Skeletal muscle cell (primary cell): ENCODE measurements around the gene BTAF1.
"Not testable (repeated sequence)": the region's sequence is repeated elsewhere in the genome, so short reads cannot be mapped to it uniquely, and the experiment has no call there.

Experiments used
- DNase-seq: peaks from one replicate; pipeline ENCODE4 v3.0.0-alpha.2; 2010; ENCODE audit warnings: low read depth
- H3K4me3 ChIP-seq: 2 replicates; pipeline ENCODE4 v1.5.1; 2011; ENCODE audit warnings: low read depth, mild to moderate bottlenecking, control low read depth, low read length, moderate library complexity

The BTAF1 gene

GRCh38 chr10:92025340-92025739 is 101.8 kb downstream of the BTAF1 start:
- H3K4me3 ChIP-seq, DNase-seq: not testable (repeated sequence)

GRCh38 chr10:92027141-92027540 is 103.6 kb downstream of the BTAF1 start:
- DNase-seq, result no peak

GRCh38 chr10:92031580-92031979 is 108.0 kb downstream of the BTAF1 start:
- no peak for DNase-seq
- no peak overlapping the region for H3K4me3 ChIP-seq

More at GRCh38 chr10:92027141-92027540, 103.6 kb downstream of the BTAF1 start:
- H3K4me3 ChIP-seq, result no peak overlapping the region

GRCh38 chr10:92033070-92033469 is 109.5 kb downstream of the BTAF1 start:
- not testable (repeated sequence) for H3K4me3 ChIP-seq, DNase-seq

- no peak for DNase-seq
These were observed 115.4 kb downstream of the BTAF1 start for GRCh38 chr10:92038949-92039348.

DNA sequence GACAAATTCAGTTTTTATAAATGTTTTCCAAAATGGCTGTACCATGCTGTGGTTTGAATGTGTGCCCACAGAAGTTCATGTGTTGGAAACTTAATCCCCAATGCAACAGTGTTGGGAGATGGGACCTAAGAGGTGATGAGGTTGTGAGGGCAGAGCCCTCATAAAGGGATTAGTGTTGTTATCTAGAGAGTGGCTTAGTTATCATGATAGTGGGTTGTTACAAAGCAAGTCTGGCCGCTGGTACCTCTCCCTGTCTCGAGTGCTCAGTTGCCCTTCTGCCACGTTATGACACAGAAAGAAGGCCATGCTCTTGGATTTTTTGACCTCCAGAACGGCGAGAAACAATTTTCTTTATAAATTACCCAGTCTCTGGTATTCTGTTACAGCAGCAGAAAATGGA is 119.0 kb downstream of the BTAF1 start:
- no peak overlapping the region for H3K4me3 ChIP-seq
- no peak for DNase-seq

More at GRCh38 chr10:92038949-92039348, 115.4 kb downstream of the BTAF1 start:
- H3K4me3 ChIP-seq, result no peak overlapping the region

- no peak for DNase-seq
- no peak overlapping the region for H3K4me3 ChIP-seq
These were observed 122.1 kb downstream of the BTAF1 start for GRCh38 chr10:92045641-92046106.

DNA sequence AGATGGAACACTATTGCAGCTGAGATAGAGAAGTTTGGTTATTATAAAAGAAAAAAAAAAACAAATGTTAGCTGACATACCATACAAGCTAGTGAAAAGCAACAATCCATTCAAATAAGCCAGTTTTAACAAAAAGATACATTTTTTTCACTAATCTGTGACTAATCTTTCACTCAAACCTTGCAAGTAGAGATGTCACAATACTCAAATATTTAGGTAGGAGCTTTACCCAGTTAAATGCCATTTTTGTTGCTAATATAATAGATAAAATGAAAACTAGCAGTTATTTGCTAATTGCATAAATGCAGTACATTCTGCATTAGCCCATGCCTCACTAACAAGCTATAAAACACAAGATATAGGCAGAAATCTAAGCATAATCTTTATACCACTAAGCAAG is 123.6 kb downstream of the BTAF1 start:
- H3K4me3 ChIP-seq, result no peak overlapping the region
- no peak for DNase-seq

DNA sequence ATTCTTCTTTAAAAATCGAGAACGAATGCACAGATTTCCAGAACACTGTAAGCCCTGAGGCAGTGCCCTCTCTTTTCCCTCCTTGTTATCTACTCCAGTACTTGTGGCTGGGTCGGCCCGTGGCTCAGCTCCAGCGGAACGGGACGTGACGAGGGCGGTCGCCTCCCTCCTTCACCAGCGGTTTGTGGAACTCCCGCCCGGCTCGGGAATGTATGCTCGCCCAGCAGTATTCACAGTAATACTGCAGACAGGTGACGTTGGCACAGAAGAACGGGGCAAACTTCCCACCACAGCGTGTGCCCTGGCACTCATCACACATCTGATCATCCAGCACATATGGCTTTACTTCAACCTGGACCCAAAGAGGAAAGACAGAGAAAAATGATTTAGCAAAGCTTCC is 128.5 kb downstream of the BTAF1 start:
- no peak for DNase-seq
- no peak overlapping the region for H3K4me3 ChIP-seq

- H3K4me3 ChIP-seq, result no peak overlapping the region
- no peak for DNase-seq
These were observed 129.2 kb downstream of the BTAF1 start for GRCh38 chr10:92052741-92053140.

DNA sequence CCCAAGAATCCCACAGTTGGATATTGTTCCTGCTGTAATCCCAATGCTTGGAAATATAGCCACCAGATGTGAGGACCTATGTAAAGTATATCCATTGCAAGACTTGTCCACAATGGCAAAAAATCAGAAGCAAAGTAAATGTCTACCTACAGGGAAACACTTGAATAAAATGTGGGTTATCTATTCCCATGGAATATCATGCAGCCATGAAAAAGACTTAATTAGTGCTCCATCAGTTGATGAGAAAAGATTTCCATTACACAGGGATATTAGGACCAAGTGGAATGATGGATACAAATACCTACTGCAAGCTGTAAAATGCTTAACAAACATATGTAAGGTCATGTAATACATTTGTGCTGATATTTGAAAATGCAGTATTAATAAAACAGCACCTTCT is 131.2 kb downstream of the BTAF1 start:
- no peak for DNase-seq
- H3K4me3 ChIP-seq, result no peak overlapping the region

DNA sequence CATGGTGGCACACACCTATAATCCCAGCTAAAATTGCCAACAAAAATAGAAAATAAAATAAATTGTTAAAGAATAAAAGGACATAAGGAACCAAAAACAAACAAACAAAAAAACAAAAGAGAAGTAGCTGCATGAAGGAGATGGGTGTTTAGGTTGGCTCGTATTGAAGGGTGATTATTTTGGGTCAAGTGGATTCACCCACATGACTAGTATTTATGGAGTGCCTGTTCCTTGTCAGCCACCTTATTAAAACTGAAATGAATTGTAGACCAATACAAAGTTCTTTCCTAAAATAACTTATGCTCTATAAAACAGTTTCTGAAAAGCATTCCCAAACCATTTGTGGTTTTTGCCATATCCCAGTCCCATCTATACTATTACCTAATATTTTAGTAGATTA is 138.7 kb downstream of the BTAF1 start:
- no peak overlapping the region for H3K4me3 ChIP-seq
- DNase-seq, result no peak

DNA sequence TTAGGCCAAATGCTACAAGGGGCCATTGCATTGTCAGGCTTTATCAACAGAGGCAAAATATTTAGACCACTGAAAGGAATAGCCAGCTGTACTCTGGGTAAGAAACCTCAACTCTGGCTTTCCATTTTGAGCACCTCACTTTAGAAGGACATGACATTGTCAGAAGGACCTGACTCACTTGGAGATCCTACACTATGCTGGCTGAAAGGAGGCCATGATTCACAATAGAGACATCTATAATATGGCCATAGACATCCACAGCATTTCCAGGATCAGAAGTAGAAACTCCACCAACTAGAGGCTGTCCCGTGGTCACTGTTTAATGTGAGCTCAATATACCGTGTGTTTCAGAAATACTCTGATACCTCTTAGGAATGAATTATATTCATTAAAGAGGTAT is 140.9 kb downstream of the BTAF1 start:
- no peak overlapping the region for H3K4me3 ChIP-seq
- no peak for DNase-seq

GRCh38 chr10:92066386-92066785 is 142.8 kb downstream of the BTAF1 start:
- no peak overlapping the region for H3K4me3 ChIP-seq
- no peak for DNase-seq

DNA sequence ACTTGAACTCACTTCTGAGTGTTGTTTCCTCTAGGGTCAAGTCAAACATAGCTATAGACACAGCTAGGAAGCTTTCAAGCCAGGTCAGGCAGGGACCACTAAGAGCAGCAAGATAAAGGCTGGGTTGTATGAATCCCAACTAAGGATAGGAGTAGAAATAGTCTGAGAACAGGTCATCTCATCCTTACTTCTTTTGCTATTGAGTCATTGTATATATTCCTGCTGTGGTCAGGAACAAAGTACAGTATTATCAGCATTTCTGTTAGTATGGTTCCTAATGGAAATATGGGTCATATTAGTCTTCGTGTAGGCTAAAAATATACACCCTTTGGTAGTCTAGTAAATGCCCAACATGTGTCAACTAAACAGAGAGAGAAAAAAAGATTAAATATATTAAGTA is 145.3 kb downstream of the BTAF1 start:
- no peak overlapping the region for H3K4me3 ChIP-seq
- no peak for DNase-seq

DNA sequence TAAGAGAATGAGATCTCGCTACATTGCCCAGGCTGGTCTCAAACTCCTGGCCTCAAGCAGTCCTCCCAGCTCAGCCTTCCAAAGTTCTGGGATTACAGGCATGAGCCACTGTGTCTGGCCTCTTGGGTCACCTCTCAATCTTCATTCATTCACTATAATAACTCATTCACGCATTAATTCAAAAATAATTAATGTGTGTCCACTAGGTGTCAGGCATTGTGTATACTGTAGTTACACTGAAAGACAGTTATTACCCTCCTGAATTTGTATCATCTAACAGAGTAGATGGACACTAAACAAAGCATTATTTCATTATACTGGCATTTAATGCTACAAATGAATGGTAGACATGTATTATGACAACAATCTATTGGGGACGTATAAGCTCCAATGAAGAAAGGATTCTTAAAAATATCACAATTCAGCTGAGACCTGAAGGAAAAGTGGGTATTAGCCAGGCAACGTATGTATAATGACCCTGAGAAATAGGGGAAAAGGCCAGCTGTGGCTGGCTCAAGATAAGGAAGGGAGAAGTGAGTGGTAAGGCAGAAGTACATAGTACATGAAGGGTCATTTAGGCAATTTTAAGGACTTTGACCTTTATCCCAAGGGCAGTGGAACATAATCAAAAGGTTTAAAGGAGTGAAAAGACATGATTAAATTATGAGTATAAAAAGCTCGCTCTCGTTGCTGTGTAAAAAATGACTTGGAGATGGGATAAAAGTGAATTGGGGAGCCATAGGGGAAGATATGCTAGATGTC is 150.7 kb downstream of the BTAF1 start:
- no peak overlapping the region for H3K4me3 ChIP-seq
- no peak for DNase-seq

DNA sequence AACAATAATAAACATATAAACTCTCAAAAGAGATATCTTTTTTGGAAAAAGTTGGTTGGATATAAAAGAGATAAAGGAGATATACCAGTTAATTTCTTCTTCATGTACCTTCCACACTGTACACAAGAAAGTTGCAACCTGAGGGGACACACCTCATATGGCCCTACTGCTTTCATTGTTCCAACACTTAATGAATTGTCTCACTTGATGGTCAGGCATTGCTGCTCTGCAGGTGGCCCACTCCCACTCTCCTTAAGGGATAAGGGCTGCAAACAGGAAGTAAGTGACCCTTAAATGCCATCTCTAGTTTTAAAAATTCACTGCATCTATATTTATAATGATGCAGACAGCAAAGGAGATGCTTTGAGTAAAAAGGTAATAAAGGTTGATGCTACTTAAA is 152.3 kb downstream of the BTAF1 start:
- no peak for DNase-seq

DNA sequence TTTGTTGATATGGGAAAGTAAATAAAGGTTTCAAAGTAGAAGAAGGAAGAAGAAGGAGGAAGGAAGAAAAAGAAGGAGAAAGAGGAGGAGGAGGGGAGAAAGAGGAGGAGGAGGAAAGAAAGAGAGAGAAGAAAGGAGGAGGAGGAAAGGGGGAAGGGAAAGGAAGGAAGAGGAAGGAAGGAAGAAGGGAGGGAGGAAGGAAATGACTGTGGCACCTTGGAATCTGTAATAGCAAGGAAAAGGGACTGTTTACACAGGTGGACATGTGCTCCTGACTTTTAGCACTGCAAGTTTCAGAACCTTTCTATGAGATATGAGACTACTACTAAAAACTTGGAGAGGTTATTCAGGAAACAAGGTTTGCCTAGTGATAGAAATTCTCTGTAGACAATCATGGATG is 153.2 kb downstream of the BTAF1 start:
- H3K4me3 ChIP-seq, result no peak overlapping the region
- no peak for DNase-seq

More for the DNA sequence above, 152.3 kb downstream of the BTAF1 start:
- no peak overlapping the region for H3K4me3 ChIP-seq

GRCh38 chr10:92079003-92079402 is 155.4 kb downstream of the BTAF1 start:
- DNase-seq, result no peak
- H3K4me3 ChIP-seq, result no peak overlapping the region
